Memory B cell (primary cell): ENCODE data around the gene NF1.
A peak's percentile ranks its signal among the peaks of the same experiment; 100 is the strongest.

Experiments used
- ATAC-seq: fragments of 150-1000 bp; cut with Tn5 transposase; 2 replicates; pipeline ENCODE4 v1.10.0; 2021; ENCODE audit warnings: low read depth, mild to moderate bottlenecking, moderate library complexity
- DNase-seq, 2 donors: peaks; one replicate each; pipeline ENCODE4 v3.0.0; 2022; ENCODE audit warnings: low spot score in 2 of 2
- H3K27ac Mint-ChIP-seq: one replicate; pipeline ENCODE4 v1.8.0; 2022; ENCODE audit warnings: mild to moderate bottlenecking, moderate library complexity, mixed read lengths
- H3K27me3 Mint-ChIP-seq: one replicate; pipeline ENCODE4 v1.8.0; 2022; ENCODE audit warnings: mixed read lengths
- H3K36me3 Mint-ChIP-seq: one replicate; pipeline ENCODE4 v1.8.0; 2022; ENCODE audit warnings: mild to moderate bottlenecking, mixed read lengths
- H3K4me1 Mint-ChIP-seq: one replicate; pipeline ENCODE4 v1.8.0; 2022; ENCODE audit warnings: mixed read lengths
- H3K4me3 Mint-ChIP-seq: one replicate; pipeline ENCODE4 v1.8.0; 2022; ENCODE audit warnings: mild to moderate bottlenecking, moderate library complexity, mixed read lengths
- H3K9me3 Mint-ChIP-seq: one replicate; pipeline ENCODE4 v1.8.0; 2022; ENCODE audit warnings: mixed read lengths

Gene NF1

DNA sequence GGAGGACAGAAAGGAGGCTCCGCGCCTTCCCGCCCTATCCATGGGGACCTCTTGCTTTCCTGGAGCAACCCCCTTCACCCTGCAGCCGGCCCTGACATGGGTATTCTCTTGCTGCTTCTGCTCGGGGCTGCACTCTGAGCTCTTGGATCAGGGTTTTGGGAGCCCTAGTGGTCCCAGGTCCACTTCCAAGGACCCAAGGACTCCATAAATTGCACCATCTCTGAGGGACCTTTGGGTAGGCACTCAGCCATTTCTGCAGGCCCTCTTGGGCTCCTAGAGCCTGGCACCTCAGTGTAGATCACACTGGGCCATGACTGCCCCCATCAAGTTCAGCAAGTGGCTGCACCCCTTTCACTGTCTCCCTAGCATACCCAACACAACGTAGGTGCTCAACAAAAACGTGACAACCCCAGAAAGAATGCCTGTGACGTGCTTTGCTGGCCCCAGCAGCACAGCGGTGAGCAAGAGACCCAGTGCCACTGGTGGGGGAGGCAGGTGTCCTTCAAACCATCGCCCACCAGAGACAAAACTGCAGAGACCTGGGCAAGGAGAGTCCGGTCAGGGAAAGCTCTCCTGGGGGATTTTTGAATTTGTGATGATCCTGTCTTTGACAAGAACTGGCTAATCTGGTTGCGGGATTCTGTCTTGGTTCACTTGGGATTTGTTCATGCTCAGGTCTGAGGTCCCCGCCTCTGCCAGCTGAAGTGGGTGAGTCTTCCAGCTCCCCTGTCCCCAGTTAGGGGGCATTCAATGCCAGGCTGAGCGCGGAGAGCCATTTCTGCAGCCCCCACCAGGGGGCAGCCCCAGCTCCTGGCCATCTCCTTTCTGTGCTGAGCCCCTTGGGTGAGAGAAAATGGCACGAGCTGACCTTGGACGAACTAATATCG is 294.2 kb downstream of the NF1 start:
- Mint-ChIP-seq H3K27ac (no peak overlapping the region), H3K4me3 (no peak overlapping the region), H3K9me3 (no peaks in the 10 kb centered on the region), H3K36me3 (no peaks in the 10 kb centered on the region), H3K4me1 (peaks cover 11% of the 10 kb centered on the region), H3K27me3 (peaks cover 15% of the 10 kb centered on the region)
- ATAC-seq = peak; percentile 68
- peak; percentile 42 to 61 for DNase-seq

DNA sequence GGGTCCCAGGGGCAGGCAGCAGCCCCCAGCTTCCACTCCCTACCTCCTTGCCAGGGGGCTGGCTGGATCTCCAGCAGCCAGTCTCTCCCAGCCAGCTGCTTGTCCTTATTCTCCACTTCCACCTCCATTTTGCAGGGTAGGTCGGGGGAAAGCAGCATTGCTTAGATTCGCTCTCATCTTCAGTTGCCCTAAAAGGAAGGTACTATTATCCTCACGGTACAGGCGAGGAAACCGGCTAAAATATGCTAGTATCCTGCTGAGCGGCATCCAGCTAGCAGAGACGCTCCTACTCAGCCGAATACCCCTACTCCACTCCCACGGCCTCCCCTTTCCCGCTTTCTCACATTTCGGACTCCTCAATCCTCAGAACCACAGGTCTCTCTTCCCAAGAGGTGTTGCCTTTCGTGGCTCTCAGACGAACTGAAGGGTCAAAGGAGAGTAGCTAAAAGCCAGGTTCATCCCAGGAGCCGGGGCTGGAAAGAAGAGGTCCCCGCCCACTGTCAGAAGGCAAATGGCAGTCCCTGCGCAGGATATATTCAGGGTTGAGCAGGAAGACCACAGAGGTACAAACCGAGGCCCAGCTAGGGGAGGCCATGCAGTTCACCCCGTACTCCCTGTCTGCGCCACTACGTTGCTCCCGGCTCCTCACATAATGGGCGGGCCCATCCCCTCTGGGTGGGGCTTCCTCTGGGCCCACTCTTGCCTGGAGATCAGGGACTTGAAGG is 295.0 kb downstream of the NF1 start:
- H3K27ac Mint-ChIP-seq = no peak overlapping the region
- peak overlapping the region; percentile 71 for H3K4me3 Mint-ChIP-seq
- no peaks in the 10 kb centered on the region for H3K36me3 Mint-ChIP-seq
- DNase-seq (no peak), ATAC-seq (no peak)
- peaks cover 19% of the 10 kb centered on the region for H3K27me3 Mint-ChIP-seq
- no peaks in the 10 kb centered on the region for H3K9me3 Mint-ChIP-seq
- H3K4me1 Mint-ChIP-seq = peaks cover 11% of the 10 kb centered on the region

GRCh38 chr17:31390426-31390747 is 295.6 kb downstream of the NF1 start:
- Mint-ChIP-seq H3K27me3 (peaks cover 21% of the 10 kb centered on the region), H3K4me3 (peak overlapping the region; percentile 71), H3K27ac (no peak overlapping the region), H3K4me1 (peaks cover 11% of the 10 kb centered on the region), H3K36me3 (no peaks in the 10 kb centered on the region), H3K9me3 (no peaks in the 10 kb centered on the region)
- DNase-seq = no peak
- ATAC-seq = no peak

DNA sequence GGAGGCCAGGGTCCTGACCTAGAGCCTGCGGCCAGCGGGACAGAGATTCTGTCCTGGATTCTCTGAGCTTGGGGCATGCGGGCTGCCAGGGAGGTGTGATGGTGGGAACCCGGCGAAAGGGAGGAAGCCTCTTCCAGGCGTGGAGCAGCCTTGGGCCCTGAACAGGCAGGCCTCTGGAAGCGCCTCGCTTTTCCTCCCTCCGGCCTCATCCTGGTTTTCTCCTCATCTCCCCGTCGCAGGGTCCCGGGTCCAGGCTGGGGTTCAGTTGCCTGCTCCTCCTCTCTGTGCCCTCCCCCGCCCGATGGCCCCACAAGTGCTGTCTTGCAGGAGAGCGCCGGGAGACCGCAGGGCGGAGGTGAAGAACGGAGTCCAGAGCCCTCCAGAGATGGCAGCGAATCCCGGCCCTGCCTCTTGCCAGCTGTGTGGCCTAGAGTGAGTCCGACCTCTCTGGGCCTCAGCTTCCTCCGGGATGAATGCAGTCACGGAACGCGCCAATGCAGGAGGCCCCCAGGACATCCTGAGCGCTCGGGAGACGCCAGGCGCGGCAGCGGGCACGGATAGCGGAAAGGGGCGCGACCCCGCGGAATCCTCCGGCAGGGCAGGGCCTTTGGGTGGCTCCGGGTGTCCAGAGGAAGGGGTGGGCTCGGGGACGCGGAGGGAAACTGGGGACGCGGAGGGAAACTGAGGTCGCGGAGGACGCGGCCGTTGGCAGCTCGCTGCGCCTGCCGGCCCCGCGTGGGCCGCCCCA is 296.1 kb downstream of the NF1 start:
- H3K27me3 Mint-ChIP-seq = peaks cover 21% of the 10 kb centered on the region
- H3K4me3 Mint-ChIP-seq = peak overlapping the region; percentile 73
- no peaks in the 10 kb centered on the region for H3K36me3 Mint-ChIP-seq
- H3K9me3 Mint-ChIP-seq = no peaks in the 10 kb centered on the region
- peaks cover 11% of the 10 kb centered on the region for H3K4me1 Mint-ChIP-seq
- H3K27ac Mint-ChIP-seq = no peak overlapping the region
- no peak for DNase-seq
- ATAC-seq = no peak

DNA sequence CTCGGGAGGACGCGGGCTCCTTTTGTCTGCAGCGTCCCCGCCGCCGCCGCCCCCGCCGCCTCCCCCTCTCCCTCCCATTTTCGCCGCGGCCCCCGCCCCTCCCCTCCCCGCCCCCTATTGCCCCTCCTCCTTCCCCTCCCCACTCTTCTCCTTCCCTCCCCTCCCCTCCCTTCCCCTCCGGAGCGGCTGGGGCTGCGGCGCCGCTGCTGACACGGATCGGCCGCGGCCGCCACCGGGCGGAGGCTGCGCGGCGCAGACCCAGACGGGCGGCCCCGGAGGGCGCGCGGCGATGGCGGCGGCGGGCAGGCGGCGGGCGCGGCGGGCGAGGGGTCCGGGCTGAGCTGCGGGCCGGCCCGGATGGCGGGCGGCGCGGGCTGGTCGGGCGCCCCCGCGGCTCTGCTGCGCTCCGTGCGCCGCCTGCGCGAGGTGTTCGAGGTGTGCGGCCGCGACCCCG is 296.7 kb downstream of the NF1 start, which contains the start of gene RAB11FIP4:
RAB11FIP4 (plus strand) TSS at position 180 of the 454 bp plus-strand sequence; CDS start at position 358, 178 bp downstream.
- Mint-ChIP-seq H3K9me3 (no peaks in the 10 kb centered on the region), H3K27ac (no peak within 1 kb of the TSS), H3K27me3 (peaks cover 21% of the 10 kb centered on the region), H3K4me3 (peak within 1 kb of the TSS; percentile 75), H3K4me1 (peaks cover 11% of the 10 kb centered on the region), H3K36me3 (no peaks in the 10 kb centered on the region)
- DNase-seq (no peak), ATAC-seq (peak; percentile 54)

GRCh38 chr17:31392002-31392855 is 297.5 kb downstream of the NF1 start:
- DNase-seq = no peak
- Mint-ChIP-seq H3K9me3 (no peaks in the 10 kb centered on the region), H3K4me1 (peaks cover 11% of the 10 kb centered on the region), H3K27ac (no peak overlapping the region), H3K27me3 (peaks cover 21% of the 10 kb centered on the region), H3K4me3 (peak overlapping the region; percentile 75), H3K36me3 (no peaks in the 10 kb centered on the region)
- peak; percentile 27 for ATAC-seq

DNA sequence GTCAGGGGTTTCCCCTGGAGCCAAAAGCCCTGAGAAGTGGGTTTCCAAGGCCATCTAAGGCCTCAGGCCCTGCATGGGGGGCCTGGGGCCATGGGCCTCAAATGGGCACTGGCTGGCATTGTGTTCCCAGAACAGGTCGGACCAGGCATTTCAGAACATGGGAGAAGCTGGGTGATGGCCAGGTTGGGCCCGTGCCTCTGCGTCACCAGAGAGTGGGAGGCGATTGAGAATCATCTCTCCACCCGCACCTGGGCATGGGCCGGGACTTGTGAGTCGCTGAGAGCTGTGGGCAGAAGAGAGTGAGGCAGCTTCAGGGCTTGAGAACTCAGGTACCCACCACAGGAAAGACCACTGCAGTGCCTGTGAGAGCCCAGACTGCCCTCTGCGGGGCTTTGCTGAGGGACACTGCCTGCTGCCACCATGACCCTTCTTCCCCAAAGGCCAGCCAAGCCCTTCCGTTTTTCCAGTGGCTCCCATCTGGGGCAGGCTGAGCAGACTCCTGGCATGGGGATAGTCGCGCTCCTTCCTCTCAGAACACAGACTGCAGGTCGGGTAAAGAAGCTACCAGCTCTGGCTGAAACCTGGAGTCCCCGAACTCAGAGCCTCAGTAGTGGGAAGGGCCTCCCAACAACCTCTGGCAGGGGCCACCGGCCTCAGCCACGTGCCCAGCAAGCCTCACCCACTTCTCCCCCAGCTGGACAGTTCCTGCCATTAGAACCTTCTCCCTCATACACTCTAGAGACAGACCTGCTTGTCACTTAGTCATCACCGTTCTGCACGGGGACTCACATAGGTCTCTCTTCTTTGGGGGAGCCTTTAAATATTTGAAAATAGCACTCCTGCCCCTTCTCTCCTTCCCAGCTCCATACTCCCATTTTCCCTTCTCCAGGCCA is 298.3 kb downstream of the NF1 start:
- ATAC-seq = no peak
- peaks cover 21% of the 10 kb centered on the region for H3K27me3 Mint-ChIP-seq
- H3K4me3 Mint-ChIP-seq = peak overlapping the region; percentile 65
- DNase-seq = no peak
- no peaks in the 10 kb centered on the region for H3K36me3 Mint-ChIP-seq
- no peaks in the 10 kb centered on the region for H3K9me3 Mint-ChIP-seq
- peaks cover 11% of the 10 kb centered on the region for H3K4me1 Mint-ChIP-seq
- H3K27ac Mint-ChIP-seq = no peak overlapping the region

DNA sequence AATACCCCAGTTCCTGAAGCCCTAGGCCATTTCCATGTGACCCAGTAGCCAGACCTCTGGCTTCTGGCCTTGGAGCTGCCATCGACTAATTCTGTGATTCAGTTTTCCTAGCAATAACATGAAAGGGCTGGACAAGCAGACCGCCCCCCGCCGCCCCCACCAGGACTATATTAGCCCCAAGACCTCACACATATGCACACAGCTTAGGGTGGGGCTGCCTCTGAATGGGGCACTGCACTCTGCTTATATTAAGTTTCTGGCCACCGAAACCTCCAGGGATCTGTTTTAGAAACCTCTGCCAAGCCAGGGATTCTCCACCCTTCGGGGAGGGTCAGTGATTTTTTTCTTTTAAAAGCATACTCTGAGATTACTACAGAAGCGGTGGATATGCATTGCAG is 299.0 kb downstream of the NF1 start:
- H3K27ac Mint-ChIP-seq = no peak overlapping the region
- H3K36me3 Mint-ChIP-seq = no peaks in the 10 kb centered on the region
- no peak overlapping the region for H3K4me3 Mint-ChIP-seq
- DNase-seq (no peak), ATAC-seq (no peak)
- H3K9me3 Mint-ChIP-seq = no peaks in the 10 kb centered on the region
- H3K4me1 Mint-ChIP-seq = peaks cover 11% of the 10 kb centered on the region
- peaks cover 23% of the 10 kb centered on the region for H3K27me3 Mint-ChIP-seq

- peaks cover 10% of the 10 kb centered on the region for H3K4me1 Mint-ChIP-seq
- H3K9me3 Mint-ChIP-seq = no peaks in the 10 kb centered on the region
- DNase-seq = no peak
- H3K4me3 Mint-ChIP-seq = no peak overlapping the region
- H3K27me3 Mint-ChIP-seq = peaks cover 23% of the 10 kb centered on the region
- no peak overlapping the region for H3K27ac Mint-ChIP-seq
- ATAC-seq = peak; percentile 42
- no peaks in the 10 kb centered on the region for H3K36me3 Mint-ChIP-seq
These were observed 299.8 kb downstream of the NF1 start for GRCh38 chr17:31394544-31394943.

DNA sequence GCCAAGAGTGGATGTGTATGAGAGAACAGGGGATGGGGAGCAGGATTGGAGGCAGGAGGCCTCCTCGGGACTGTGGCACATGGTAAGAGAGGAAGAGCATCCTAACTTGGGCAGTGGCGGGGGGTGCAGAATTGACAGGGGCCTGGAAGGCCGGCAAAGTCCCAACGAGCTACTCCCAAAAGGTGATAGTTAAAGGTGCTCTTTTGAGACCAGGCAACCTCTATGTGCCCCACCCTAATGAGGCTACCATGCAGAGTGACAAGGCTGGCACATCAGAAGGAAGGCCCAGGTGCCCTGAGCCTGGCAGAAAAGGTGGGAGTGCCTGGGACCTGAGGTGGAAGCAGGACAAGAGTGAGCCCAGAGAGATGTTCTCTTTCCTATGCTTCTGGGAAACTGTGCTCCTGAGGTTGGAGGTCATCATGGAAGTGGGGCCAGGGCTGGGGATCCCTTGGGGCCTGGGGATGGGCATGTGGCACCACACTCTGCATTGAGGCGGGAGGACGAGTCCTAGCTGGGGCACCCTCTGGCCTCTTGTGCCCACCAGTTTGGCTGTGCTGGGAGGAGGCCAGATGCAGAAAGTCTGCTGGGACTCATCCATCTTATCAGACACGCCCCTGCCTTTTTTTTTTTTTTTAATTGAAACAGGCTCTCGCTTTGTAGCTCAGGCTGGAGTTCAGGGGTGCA is 302.6 kb downstream of the NF1 start:
- H3K9me3 Mint-ChIP-seq = no peaks in the 10 kb centered on the region
- no peak overlapping the region for H3K4me3 Mint-ChIP-seq
- no peak overlapping the region for H3K27ac Mint-ChIP-seq
- H3K27me3 Mint-ChIP-seq = peaks cover 20% of the 10 kb centered on the region
- DNase-seq (no peak), ATAC-seq (no peak)
- peaks cover 2% of the 10 kb centered on the region for H3K4me1 Mint-ChIP-seq
- H3K36me3 Mint-ChIP-seq = no peaks in the 10 kb centered on the region

- Mint-ChIP-seq H3K27ac (no peak overlapping the region), H3K4me3 (no peak overlapping the region), H3K27me3 (peaks cover 13% of the 10 kb centered on the region), H3K9me3 (no peaks in the 10 kb centered on the region), H3K4me1 (no peaks in the 10 kb centered on the region), H3K36me3 (no peaks in the 10 kb centered on the region)
- no peak for ATAC-seq
- no peak for DNase-seq
These were observed 303.9 kb downstream of the NF1 start for GRCh38 chr17:31398381-31399311.
